K562 (cell line): ENCODE data around the gene TRAPPC2B. TPM values are rescaled to one million over a fixed set of nuclear protein-coding genes. Genes with fewer than 3 reads are reported as not detected.

Experiments used
- ATAC-seq: fragments of 200-7000 bp; cut with Tn5 transposase; 3 replicates; pipeline ENCODE4 v1.9.1; 2020; ENCODE audit warnings: moderate library complexity
- BruUV-seq: library from RNA; stranded (reverse); fragments of 400-500 nt; replicated peaks from 2 replicates; lab custom pipeline; 2021; lab: Mats Ljungman, UMichigan
- CTCF ChIA-PET: fragments of 300-600 bp; formaldehyde crosslinking; extraction: SDS; loops from one replicate; lab custom pipeline; 2021; ENCODE audit warnings: low intra/inter-chr PET ratio; lab: Yijun Ruan, JAX
- POLR2A ChIA-PET: fragments of 300-600, 350-650 bp; sonication (Branson Sonifier 250); formaldehyde crosslinking; extraction: SDS; loops from one replicate; lab custom pipeline; 2021; ENCODE audit warnings: antibody characterized with exemption, inconsistent platforms; lab: Yijun Ruan, JAX
- DNase-seq, 4 experiments: peaks; one replicate each; pipeline versions ENCODE4 v3.0.0 to v3.0.0-alpha.2; 2011 to 2018; ENCODE audit warnings: low spot score in 3 of 4, mixed read lengths in 3 of 4; ENCODE audit errors: extremely low read depth in 1 of 4
- FAIRE-seq: peaks from 2 replicates; lab custom pipeline; 2011; peaks lifted over from hg19 to GRCh38; lab: Jason Lieb, UNC
- H2AFZ ChIP-seq: 2 replicates; pipeline ENCODE4 v1.6.0; 2011; ENCODE audit warnings: low read depth, low read length, control low read depth, inconsistent platforms
- H3K27ac ChIP-seq: fragments of 200-600 bp; 3 replicates; pipeline ENCODE4 v1.8.0; 2011; ENCODE audit warnings: low read depth, mild to moderate bottlenecking, control low read depth, inconsistent platforms, low read length, moderate library complexity, mixed read lengths; ENCODE audit errors: extremely low read depth
- H3K27me3 ChIP-seq, 2 experiments: fragments of 300-600 bp in 1 of 2; 2 replicates in 1 of 2; 3 replicates in 1 of 2; pipeline versions ENCODE4 v1.6.0 to v1.8.0; 2011; ENCODE audit warnings: inconsistent platforms in 2 of 2, low read length in 2 of 2, mild to moderate bottlenecking in 1 of 2, mixed read lengths in 1 of 2, moderate library complexity in 1 of 2; ENCODE audit not compliant: control insufficient read depth in 2 of 2, insufficient read depth in 2 of 2
- H3K36me3 ChIP-seq: fragments of 300-600 bp; 3 replicates; pipeline ENCODE4 v1.8.0; 2011; ENCODE audit warnings: mild to moderate bottlenecking, low read length, inconsistent platforms; ENCODE audit not compliant: control insufficient read depth, insufficient read depth
- H3K4me1 ChIP-seq, 2 experiments: fragments of 200-600 bp in 1 of 2; replicated peaks in 1 of 2; 2 replicates in 1 of 2; 3 replicates in 1 of 2; pipeline versions ENCODE4 v1.5.1 to v1.8.0; 2011; ENCODE audit warnings: inconsistent platforms in 2 of 2, low read length in 2 of 2, mild to moderate bottlenecking in 1 of 2, mixed read lengths in 1 of 2, moderate library complexity in 1 of 2; ENCODE audit not compliant: control insufficient read depth in 2 of 2, insufficient read depth in 2 of 2
- H3K4me2 ChIP-seq: 2 replicates; pipeline ENCODE4 v1.6.1; 2011; ENCODE audit warnings: low read length, control low read depth, inconsistent platforms, mixed read lengths; ENCODE audit not compliant: insufficient read depth
- H3K4me3 ChIP-seq: fragments of 200-600 bp; sonication (generic), shearing (Covaris generic); 2 replicates; pipeline ENCODE4 v1.5.1; 2016; ENCODE audit warnings: control low read depth, inconsistent platforms
- H3K79me2 ChIP-seq: fragments of 200-600 bp; 3 replicates; pipeline ENCODE4 v1.8.0; 2011; ENCODE audit warnings: low read length, inconsistent platforms; ENCODE audit not compliant: control insufficient read depth, insufficient read depth
- H3K9ac ChIP-seq, 2 experiments: 2 replicates each; pipeline versions ENCODE4 v1.6.0 to v1.6.1; 2011; ENCODE audit warnings: low read depth in 2 of 2, low read length in 2 of 2, control low read depth in 1 of 2, inconsistent platforms in 1 of 2, mild to moderate bottlenecking in 1 of 2, mixed read lengths in 1 of 2; ENCODE audit not compliant: insufficient read depth in 1 of 2
- H3K9me1 ChIP-seq: one replicate; pipeline ENCODE4 v1.6.0; 2011; ENCODE audit warnings: inconsistent platforms, mild to moderate bottlenecking, low read length, moderate library complexity; ENCODE audit not compliant: control insufficient read depth, insufficient read depth
- H3K9me3 ChIP-seq: replicated peaks from 2 replicates; pipeline ENCODE4 v1.5.1; 2011; ENCODE audit warnings: low read depth, low read length, inconsistent platforms; ENCODE audit not compliant: control insufficient read depth, insufficient read depth
- H4K20me1 ChIP-seq: replicated peaks from 2 replicates; pipeline ENCODE4 v1.6.1; 2011; ENCODE audit warnings: low read length, inconsistent platforms, mixed read lengths; ENCODE audit not compliant: control insufficient read depth, insufficient read depth
- KDM2B ChIP-seq: fragments of 250-450 bp; sonication (Bioruptor Pico); IDR thresholded peaks from 2 replicates; pipeline ENCODE4 v1.8.0; 2021; ENCODE audit warnings: mild to moderate bottlenecking, moderate library complexity
- POLR2AphosphoS5 ChIP-seq: IDR thresholded peaks from 2 replicates; pipeline ENCODE4 v1.6.1; 2011; ENCODE audit warnings: mild to moderate bottlenecking, low read depth, low read length, moderate library complexity; ENCODE audit not compliant: control insufficient read depth, insufficient read depth
- PTBP1 ChIP-seq: fragments of 200-400 bp; formaldehyde crosslinking; IDR thresholded peaks from 2 replicates; pipeline ENCODE4 v1.6.1; 2017; ENCODE audit warnings: low read depth, low read length
- RCOR1 ChIP-seq, 2 experiments: IDR thresholded peaks; 2 replicates each; pipeline ENCODE4 v1.6.1; 2012; ENCODE audit warnings: low read depth in 2 of 2, low read length in 2 of 2, borderline replicate concordance in 1 of 2, improper control_type of control experiment in 1 of 2
- TSC22D4 ChIP-seq: fragments of 450-650 bp; IDR thresholded peaks from 2 replicates; pipeline ENCODE4 v1.6.1; 2016; ENCODE audit warnings: missing genetic modification characterization, missing biosample characterization, control low read depth
- ZNF347 ChIP-seq: fragments of 450-650 bp; formaldehyde crosslinking; IDR thresholded peaks from 2 replicates; pipeline ENCODE4 v1.4.0; 2020; ENCODE audit warnings: low read depth, mild to moderate bottlenecking, moderate library complexity
- ZNF354B ChIP-seq: fragments of 250-450 bp; sonication (Bioruptor Pico); IDR thresholded peaks from 2 replicates; pipeline ENCODE4 v1.4.0; 2020
- ZNF445 ChIP-seq: fragments of 250-450 bp; sonication (Bioruptor Pico); IDR thresholded peaks from 2 replicates; pipeline ENCODE4 v1.4.0; 2020; ENCODE audit warnings: low read depth, mild to moderate bottlenecking, moderate library complexity
- WGBS: fragments of 100-300 bp; shearing (Covaris generic); methylation state at CpG from one replicate; pipeline ENCODE4 v1.1.6; 2016; ENCODE audit warnings: low coverage, mixed read lengths; ENCODE audit not compliant: insufficient coverage; ENCODE audit errors: missing lambda C conversion rate; 5-methylcytosine and 5-hydroxymethylcytosine counted together
- in situ Hi-C: fragments of 300-500 bp; cut with MboI; formaldehyde crosslinking; loops from 4 replicates; pipeline ENCODE4 v1.15.0; 2018; ENCODE audit warnings: inconsistent platforms, mixed read lengths
- intact Hi-C: fragments of 100-400 bp; cut with micrococcal nuclease; formaldehyde crosslinking; loops from 2 replicates; pipeline ENCODE4 v1.14.2; 2022
- polyA plus RNA-seq, 8 experiments: library from polyadenylated mRNA; depleted of rRNA in 4 of 8; stranded (reverse) in 5 of 8; unstranded in 3 of 8; fragments of >200 nt; fragmentation: Nextera tagmentation in 2 of 8; fragmentation: Illumina TruSeq in 1 of 8; extraction: Ambion mirVana in 2 of 8; extraction: Trizol in 1 of 8; gene quantifications; 2 replicates each; pipeline versions ENCODE4 v1.2.1 to v1.2.3, GENCODE V29; 2011 to 2014; ENCODE audit warnings: inconsistent platforms in 1 of 8, missing spikeins in 1 of 8
- total RNA-seq, 7 experiments: library from RNA; depleted of rRNA in 6 of 7; stranded (reverse); fragments of >200 nt in 6 of 7; fragmentation: Illumina TruSeq in 2 of 7; extraction: Trizol in 2 of 7; gene quantifications; 2 replicates each; pipeline versions ENCODE4 v1.2.1 to v1.2.3, GENCODE V29; 2011 to 2021; ENCODE audit warnings: low replicate concordance in 1 of 7
- TF ChIP-seq, protein P1 (sequence below), 2 experiments: fragments of 450-650 bp; formaldehyde crosslinking in 1 of 2; IDR thresholded peaks; 2 replicates each; pipeline versions ENCODE4 v1.4.0 to v1.6.1; 2014 to 2020; ENCODE audit warnings: mild to moderate bottlenecking in 2 of 2, borderline replicate concordance in 1 of 2, low read depth in 1 of 2
- TF ChIP-seq, protein P2 (sequence below): sonication (generic); formaldehyde crosslinking; IDR thresholded peaks from 2 replicates; pipeline ENCODE4 v1.8.0; 2022; ENCODE audit warnings: missing genetic modification reagents, mild to moderate bottlenecking, borderline replicate concordance

The TRAPPC2B gene
- total and polyA plus RNA-seq, 9 of the 15 experiments (the other 6 are each of a cell fraction or from before 2014, with no cell fraction given) = 2.2 to 20.4 (median 4.6) TPM

DNA sequence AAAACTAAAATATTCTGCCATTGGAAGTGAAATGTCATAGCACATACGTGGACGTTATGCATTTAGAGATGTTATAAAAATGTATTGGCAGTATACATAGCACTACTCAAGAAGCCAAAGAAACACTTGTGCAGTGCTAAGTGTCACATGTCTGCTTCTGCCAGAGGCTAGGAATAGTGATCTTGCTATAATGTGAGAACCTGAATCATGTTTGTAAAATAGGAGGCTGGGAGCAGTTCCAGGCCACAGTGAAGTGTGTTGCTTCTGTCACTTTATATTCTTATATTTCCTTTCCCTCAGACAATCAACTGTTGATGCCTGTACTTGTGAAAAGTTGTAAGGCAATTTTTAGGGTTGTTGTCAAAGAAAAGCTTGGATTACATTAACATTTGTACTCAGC lies 3.4 kb downstream of the TRAPPC2B start:
- Histone ChIP-seq H3K36me3 (no peaks in the 10 kb centered on the region), H4K20me1 (no peaks in the 10 kb centered on the region), H3K4me1 (peaks cover 0 to 5% of the 10 kb centered on the region in 2 experiments; a peak in 1 of 5 replicates), H3K9me1 (no peaks in the 10 kb centered on the region), H3K4me2 (no peak overlapping the region), H3K27ac (no peak overlapping the region), H3K9me3 (peaks cover 4% of the 10 kb centered on the region; the same call in 1 of the 2 replicates), H3K27me3 (no peaks in the 10 kb centered on the region), H3K9ac (no peak overlapping the region), H2AFZ (no peak overlapping the region), H3K79me2 (no peaks in the 10 kb centered on the region), H3K4me3 (no peak overlapping the region)
- intact Hi-C loops (no loop called here), in situ Hi-C loops (no loop called here)
- ATAC-seq (no peak), FAIRE-seq (no peak), DNase-seq (no peak)
- CTCF ChIA-PET = interaction anchor here (0.7 kb wide), 1 partner anchor 236 kb away, joined by 5 read pairs; no protein-coding TSS in a partner anchor
- 0% methylated on average over 2 of the region's 2 CpGs for WGBS
- POLR2A ChIA-PET = interaction anchor here (1.3 kb wide), 1 partner anchor 23 kb away, joined by 4 read pairs; the partner anchor contains the start of gene ZNF548
- BruUV-seq = no TSS peak
- TF ChIP-seq PTBP1 = no peak
- TF ChIP-seq RCOR1 (IDR thresholded peaks at IDR 0.05; ENCODE audit: borderline replicate concordance in 1 of 2, low read depth in 2 of 2, low read length in 2 of 2) = no peak
- TF ChIP-seq TSC22D4 (tag) = no peak
- TF ChIP-seq KDM2B (CRISPR knock-in tag) = no peak
- TF ChIP-seq ZNF445 (CRISPR knock-in tag) = no peak
- no peak for TF ChIP-seq ZNF354B (CRISPR knock-in tag)
- no peak for TF ChIP-seq POLR2AphosphoS5
- TF ChIP-seq, protein P1, sequence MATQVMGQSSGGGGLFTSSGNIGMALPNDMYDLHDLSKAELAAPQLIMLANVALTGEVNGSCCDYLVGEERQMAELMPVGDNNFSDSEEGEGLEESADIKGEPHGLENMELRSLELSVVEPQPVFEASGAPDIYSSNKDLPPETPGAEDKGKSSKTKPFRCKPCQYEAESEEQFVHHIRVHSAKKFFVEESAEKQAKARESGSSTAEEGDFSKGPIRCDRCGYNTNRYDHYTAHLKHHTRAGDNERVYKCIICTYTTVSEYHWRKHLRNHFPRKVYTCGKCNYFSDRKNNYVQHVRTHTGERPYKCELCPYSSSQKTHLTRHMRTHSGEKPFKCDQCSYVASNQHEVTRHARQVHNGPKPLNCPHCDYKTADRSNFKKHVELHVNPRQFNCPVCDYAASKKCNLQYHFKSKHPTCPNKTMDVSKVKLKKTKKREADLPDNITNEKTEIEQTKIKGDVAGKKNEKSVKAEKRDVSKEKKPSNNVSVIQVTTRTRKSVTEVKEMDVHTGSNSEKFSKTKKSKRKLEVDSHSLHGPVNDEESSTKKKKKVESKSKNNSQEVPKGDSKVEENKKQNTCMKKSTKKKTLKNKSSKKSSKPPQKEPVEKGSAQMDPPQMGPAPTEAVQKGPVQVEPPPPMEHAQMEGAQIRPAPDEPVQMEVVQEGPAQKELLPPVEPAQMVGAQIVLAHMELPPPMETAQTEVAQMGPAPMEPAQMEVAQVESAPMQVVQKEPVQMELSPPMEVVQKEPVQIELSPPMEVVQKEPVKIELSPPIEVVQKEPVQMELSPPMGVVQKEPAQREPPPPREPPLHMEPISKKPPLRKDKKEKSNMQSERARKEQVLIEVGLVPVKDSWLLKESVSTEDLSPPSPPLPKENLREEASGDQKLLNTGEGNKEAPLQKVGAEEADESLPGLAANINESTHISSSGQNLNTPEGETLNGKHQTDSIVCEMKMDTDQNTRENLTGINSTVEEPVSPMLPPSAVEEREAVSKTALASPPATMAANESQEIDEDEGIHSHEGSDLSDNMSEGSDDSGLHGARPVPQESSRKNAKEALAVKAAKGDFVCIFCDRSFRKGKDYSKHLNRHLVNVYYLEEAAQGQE (IDR thresholded peaks at IDR 0.05; ENCODE audit: borderline replicate concordance) = no peak
- TF ChIP-seq, protein P1 (CRISPR knock-in tag; IDR thresholded peaks at IDR 0.05; ENCODE audit: low read depth) = no peak
- no peak for TF ChIP-seq ZNF347 (CRISPR knock-in tag)
- TF ChIP-seq, protein P2, sequence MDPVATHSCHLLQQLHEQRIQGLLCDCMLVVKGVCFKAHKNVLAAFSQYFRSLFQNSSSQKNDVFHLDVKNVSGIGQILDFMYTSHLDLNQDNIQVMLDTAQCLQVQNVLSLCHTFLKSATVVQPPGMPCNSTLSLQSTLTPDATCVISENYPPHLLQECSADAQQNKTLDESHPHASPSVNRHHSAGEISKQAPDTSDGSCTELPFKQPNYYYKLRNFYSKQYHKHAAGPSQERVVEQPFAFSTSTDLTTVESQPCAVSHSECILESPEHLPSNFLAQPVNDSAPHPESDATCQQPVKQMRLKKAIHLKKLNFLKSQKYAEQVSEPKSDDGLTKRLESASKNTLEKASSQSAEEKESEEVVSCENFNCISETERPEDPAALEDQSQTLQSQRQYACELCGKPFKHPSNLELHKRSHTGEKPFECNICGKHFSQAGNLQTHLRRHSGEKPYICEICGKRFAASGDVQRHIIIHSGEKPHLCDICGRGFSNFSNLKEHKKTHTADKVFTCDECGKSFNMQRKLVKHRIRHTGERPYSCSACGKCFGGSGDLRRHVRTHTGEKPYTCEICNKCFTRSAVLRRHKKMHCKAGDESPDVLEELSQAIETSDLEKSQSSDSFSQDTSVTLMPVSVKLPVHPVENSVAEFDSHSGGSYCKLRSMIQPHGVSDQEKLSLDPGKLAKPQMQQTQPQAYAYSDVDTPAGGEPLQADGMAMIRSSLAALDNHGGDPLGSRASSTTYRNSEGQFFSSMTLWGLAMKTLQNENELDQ (CRISPR knock-in tag) = no peak
